ENCODE data around the gene OR6A2.

The OR6A2 gene

GRCh38 chr11:6755303-6755952 is 44.1 kb downstream of the OR6A2 start:
- DNase-seq = no peak

DNA sequence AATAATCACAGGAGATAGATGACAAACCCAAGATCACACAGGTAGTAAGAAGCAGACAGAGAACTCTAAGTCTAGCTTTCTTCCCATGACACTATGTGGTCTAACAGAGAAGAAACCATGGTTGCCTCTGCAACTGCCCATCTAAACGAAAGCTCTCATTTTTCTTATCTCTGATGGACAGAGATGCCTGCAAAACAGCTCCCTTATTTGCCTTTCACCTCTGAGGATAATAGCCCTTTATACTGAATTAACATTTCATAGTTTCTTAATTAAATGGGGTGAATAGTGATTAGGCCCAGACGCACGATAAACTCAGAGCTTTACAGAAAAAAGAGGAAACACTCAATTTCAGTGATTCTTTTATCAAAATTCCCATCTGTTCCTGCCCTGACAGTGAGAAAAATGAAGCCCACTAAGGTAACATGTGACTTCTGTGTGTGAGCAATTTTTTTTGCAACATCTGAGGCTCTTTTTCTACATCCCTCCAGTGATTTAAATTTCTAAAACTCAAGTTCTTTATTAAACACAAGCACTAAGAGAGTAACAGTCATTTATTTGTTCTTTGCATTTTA is 52.3 kb downstream of the OR6A2 start:
- no peak for DNase-seq

GRCh38 chr11:6746626-6747025 is 52.9 kb downstream of the OR6A2 start:
- DNase-seq = no peak

GRCh38 chr11:6746086-6746618 is 53.3 kb downstream of the OR6A2 start:
- DNase-seq = no peak

DNA sequence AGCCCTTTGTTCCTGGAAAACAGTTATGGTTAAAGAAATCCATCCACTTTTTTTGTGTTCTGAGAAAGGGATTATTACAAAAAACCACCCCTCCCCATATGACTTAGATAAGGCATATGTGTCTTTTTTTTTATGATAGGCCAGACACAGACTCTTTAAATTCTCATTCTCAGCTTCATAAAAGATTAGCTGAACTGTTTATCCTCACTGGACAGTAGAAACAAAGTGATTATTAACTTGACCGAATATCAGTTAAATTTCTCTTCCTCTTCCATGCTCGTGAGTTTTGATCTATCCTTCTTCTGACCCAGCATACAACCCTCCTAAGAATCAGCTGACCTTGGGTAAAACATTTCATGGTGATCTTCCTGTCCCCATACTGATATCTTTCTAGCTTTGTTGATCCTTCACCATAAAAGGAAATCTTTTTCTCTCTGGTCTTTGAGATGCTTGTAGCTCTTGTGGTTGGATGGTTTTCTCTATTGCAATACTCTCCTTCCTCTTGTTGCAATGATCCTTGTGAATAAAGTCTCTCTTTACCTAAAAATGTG is 53.9 kb downstream of the OR6A2 start:
- DNase-seq = no peak

DNA sequence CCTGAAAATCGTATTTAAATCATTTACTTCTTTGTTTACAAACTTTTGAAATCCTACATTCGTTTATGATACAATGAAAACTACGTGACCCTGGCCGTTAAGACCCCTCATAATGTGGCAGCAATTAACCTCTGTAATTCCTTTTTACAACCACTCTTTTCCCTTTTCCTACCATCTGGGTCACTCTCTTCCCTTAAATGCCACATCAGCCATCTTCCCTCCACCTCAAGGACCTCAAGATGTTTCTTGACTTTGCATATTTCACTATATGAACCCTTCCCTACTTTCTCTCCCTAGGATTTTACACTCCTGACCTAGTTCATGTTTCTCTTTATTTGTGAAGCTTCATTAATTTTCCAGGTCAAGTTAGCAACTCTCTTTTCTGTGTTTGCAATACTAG is 54.5 kb downstream of the OR6A2 start:
- no peak for DNase-seq

- no peak for DNase-seq
These were observed 57.2 kb downstream of the OR6A2 start for GRCh38 chr11:6742260-6742659.
